Activated naive CD4-positive, alpha-beta T cell treated with anti-CD3 and anti-CD28 coated beads, Interleukin-2, amount 50 U/mL, for 24 hours (primary cell): ENCODE measurements around the gene STOML1.
A peak's percentile ranks its signal among the peaks of the same experiment; 100 is the strongest.
"Not testable (repeated sequence)": the region's sequence is repeated elsewhere in the genome, so short reads cannot be mapped to it uniquely, and the experiment has no call there.

ENCODE experiments used
- H3K27ac Mint-ChIP-seq: one replicate; pipeline ENCODE4 v1.8.0; 2021; ENCODE audit warnings: mild to moderate bottlenecking, mixed read lengths
- H3K27me3 Mint-ChIP-seq: one replicate; pipeline ENCODE4 v1.8.0; 2021; ENCODE audit warnings: mixed read lengths
- H3K36me3 Mint-ChIP-seq: one replicate; pipeline ENCODE4 v1.8.0; 2021; ENCODE audit warnings: mixed read lengths
- H3K4me1 Mint-ChIP-seq: one replicate; pipeline ENCODE4 v1.8.0; 2021; ENCODE audit warnings: mixed read lengths
- H3K4me3 Mint-ChIP-seq: one replicate; pipeline ENCODE4 v1.8.0; 2021; ENCODE audit warnings: mild to moderate bottlenecking, mixed read lengths
- H3K9me3 Mint-ChIP-seq: one replicate; pipeline ENCODE4 v1.8.0; 2021; ENCODE audit warnings: mixed read lengths

The STOML1 gene

GRCh38 chr15:73964736-73965093 lies 27.4 kb downstream of the STOML1 start:
- no peaks in the 10 kb centered on the region for H3K27me3 Mint-ChIP-seq
- peak overlapping the region; percentile 74 for H3K27ac Mint-ChIP-seq
- H3K36me3 Mint-ChIP-seq = no peaks in the 10 kb centered on the region
- H3K9me3 Mint-ChIP-seq = no peaks in the 10 kb centered on the region
- peaks cover 32% of the 10 kb centered on the region for H3K4me1 Mint-ChIP-seq
- H3K4me3 Mint-ChIP-seq = peak overlapping the region; percentile 72

GRCh38 chr15:73962433-73962832 lies 29.7 kb downstream of the STOML1 start:
- Mint-ChIP-seq H3K27ac (no peak overlapping the region), H3K9me3 (no peaks in the 10 kb centered on the region), H3K4me3 (no peak overlapping the region), H3K27me3 (no peaks in the 10 kb centered on the region), H3K36me3 (no peaks in the 10 kb centered on the region), H3K4me1 (peaks cover 48% of the 10 kb centered on the region)

- H3K36me3 Mint-ChIP-seq = not testable (repeated sequence)
These were observed 31.5 kb downstream of the STOML1 start for GRCh38 chr15:73960472-73961070.

GRCh38 chr15:73959801-73960200 lies 32.3 kb downstream of the STOML1 start:
- H3K4me3 Mint-ChIP-seq = no peak overlapping the region
- H3K9me3 Mint-ChIP-seq = no peaks in the 10 kb centered on the region
- no peaks in the 10 kb centered on the region for H3K36me3 Mint-ChIP-seq
- H3K4me1 Mint-ChIP-seq = peaks cover 31% of the 10 kb centered on the region
- H3K27me3 Mint-ChIP-seq = no peaks in the 10 kb centered on the region
- H3K27ac Mint-ChIP-seq = peak overlapping the region; percentile 82

More at GRCh38 chr15:73960472-73961070, 31.5 kb downstream of the STOML1 start:
- not testable (repeated sequence) for H3K4me3 Mint-ChIP-seq, H3K9me3 Mint-ChIP-seq, H3K27ac Mint-ChIP-seq, H3K27me3 Mint-ChIP-seq
- peaks cover 39% of the 10 kb centered on the region for H3K4me1 Mint-ChIP-seq

- H3K4me1 Mint-ChIP-seq = peaks cover 28% of the 10 kb centered on the region
- H3K36me3 Mint-ChIP-seq = no peaks in the 10 kb centered on the region
- no peaks in the 10 kb centered on the region for H3K9me3 Mint-ChIP-seq
- H3K4me3 Mint-ChIP-seq = peak overlapping the region; percentile 47
- H3K27me3 Mint-ChIP-seq = no peaks in the 10 kb centered on the region
- H3K27ac Mint-ChIP-seq = peak overlapping the region; percentile 82
These were observed 33.0 kb downstream of the STOML1 start for GRCh38 chr15:73959012-73959581.

GRCh38 chr15:73957785-73958184 lies 34.3 kb downstream of the STOML1 start:
- no peaks in the 10 kb centered on the region for H3K27me3 Mint-ChIP-seq
- H3K4me3 Mint-ChIP-seq = no peak overlapping the region
- no peaks in the 10 kb centered on the region for H3K36me3 Mint-ChIP-seq
- peak overlapping the region; percentile 52 for H3K27ac Mint-ChIP-seq
- H3K4me1 Mint-ChIP-seq = peaks cover 28% of the 10 kb centered on the region
- no peaks in the 10 kb centered on the region for H3K9me3 Mint-ChIP-seq

GRCh38 chr15:73957276-73957675 lies 34.8 kb downstream of the STOML1 start:
- Mint-ChIP-seq H3K4me1 (peaks cover 28% of the 10 kb centered on the region), H3K27ac (peak overlapping the region; percentile 52)

GRCh38 chr15:73956743-73957135 lies 35.4 kb downstream of the STOML1 start:
- Mint-ChIP-seq H3K36me3 (no peaks in the 10 kb centered on the region), H3K4me1 (peaks cover 28% of the 10 kb centered on the region), H3K27me3 (no peaks in the 10 kb centered on the region), H3K9me3 (no peaks in the 10 kb centered on the region), H3K27ac (no peak overlapping the region), H3K4me3 (no peak overlapping the region)

More at GRCh38 chr15:73957276-73957675, 34.8 kb downstream of the STOML1 start:
- Mint-ChIP-seq H3K36me3 (no peaks in the 10 kb centered on the region), H3K9me3 (no peaks in the 10 kb centered on the region), H3K27me3 (no peaks in the 10 kb centered on the region), H3K4me3 (no peak overlapping the region)

- no peaks in the 10 kb centered on the region for H3K27me3 Mint-ChIP-seq
- no peaks in the 10 kb centered on the region for H3K36me3 Mint-ChIP-seq
- no peak overlapping the region for H3K27ac Mint-ChIP-seq
These were observed 36.0 kb downstream of the STOML1 start for GRCh38 chr15:73955861-73956742.

GRCh38 chr15:73955326-73955725 lies 36.8 kb downstream of the STOML1 start:
- Mint-ChIP-seq H3K9me3 (no peaks in the 10 kb centered on the region), H3K4me1 (peaks cover 36% of the 10 kb centered on the region), H3K36me3 (no peaks in the 10 kb centered on the region), H3K27me3 (no peaks in the 10 kb centered on the region), H3K4me3 (no peak overlapping the region), H3K27ac (no peak overlapping the region)

More at GRCh38 chr15:73955861-73956742, 36.0 kb downstream of the STOML1 start:
- Mint-ChIP-seq H3K9me3 (no peaks in the 10 kb centered on the region), H3K4me3 (no peak overlapping the region), H3K4me1 (peaks cover 32% of the 10 kb centered on the region)

GRCh38 chr15:73954188-73955145 lies 37.6 kb downstream of the STOML1 start:
- H3K4me1 Mint-ChIP-seq = peaks cover 32% of the 10 kb centered on the region
- no peaks in the 10 kb centered on the region for H3K9me3 Mint-ChIP-seq
- H3K36me3 Mint-ChIP-seq = no peaks in the 10 kb centered on the region
- no peak overlapping the region for H3K4me3 Mint-ChIP-seq
- H3K27ac Mint-ChIP-seq = no peak overlapping the region
- no peaks in the 10 kb centered on the region for H3K27me3 Mint-ChIP-seq

GRCh38 chr15:73952913-73953750 lies 39.0 kb downstream of the STOML1 start:
- no peak overlapping the region for H3K27ac Mint-ChIP-seq
- H3K9me3 Mint-ChIP-seq = no peaks in the 10 kb centered on the region
- H3K4me1 Mint-ChIP-seq = peaks cover 19% of the 10 kb centered on the region
- H3K27me3 Mint-ChIP-seq = no peaks in the 10 kb centered on the region
- H3K36me3 Mint-ChIP-seq = no peaks in the 10 kb centered on the region
- no peak overlapping the region for H3K4me3 Mint-ChIP-seq

GRCh38 chr15:73952171-73952912 lies 39.8 kb downstream of the STOML1 start:
- Mint-ChIP-seq H3K4me1 (peaks cover 11% of the 10 kb centered on the region), H3K9me3 (no peaks in the 10 kb centered on the region), H3K36me3 (no peaks in the 10 kb centered on the region), H3K27ac (no peak overlapping the region), H3K4me3 (no peak overlapping the region), H3K27me3 (no peaks in the 10 kb centered on the region)

GRCh38 chr15:73951601-73952000 lies 40.5 kb downstream of the STOML1 start:
- H3K36me3 Mint-ChIP-seq = no peaks in the 10 kb centered on the region
- H3K9me3 Mint-ChIP-seq = no peaks in the 10 kb centered on the region
- no peak overlapping the region for H3K4me3 Mint-ChIP-seq
- H3K27ac Mint-ChIP-seq = no peak overlapping the region
- H3K4me1 Mint-ChIP-seq = peaks cover 8% of the 10 kb centered on the region
- no peaks in the 10 kb centered on the region for H3K27me3 Mint-ChIP-seq
